ENCODE measurements around the gene PURB. TPM values are rescaled to one million over a fixed set of nuclear protein-coding genes. Genes with fewer than 3 reads are reported as not detected.
A peak's percentile ranks its signal among the peaks of the same experiment; 100 is the strongest.
"Not testable (repeated sequence)": the region's sequence is repeated elsewhere in the genome, so short reads cannot be mapped to it uniquely, and the experiment has no call there.

The PURB gene
- 21.9 to 22.2 TPM (median 22.2 TPM) in 3 replicates for total RNA-seq
- long read RNA-seq, full-length matches to known transcripts = 25 of 25 reads
- long read RNA-seq, partial matches to known transcripts = 0 of 25 reads
- long read RNA-seq, other reads (novel, unspliced or antisense) = 0 of 25 reads

DNA sequence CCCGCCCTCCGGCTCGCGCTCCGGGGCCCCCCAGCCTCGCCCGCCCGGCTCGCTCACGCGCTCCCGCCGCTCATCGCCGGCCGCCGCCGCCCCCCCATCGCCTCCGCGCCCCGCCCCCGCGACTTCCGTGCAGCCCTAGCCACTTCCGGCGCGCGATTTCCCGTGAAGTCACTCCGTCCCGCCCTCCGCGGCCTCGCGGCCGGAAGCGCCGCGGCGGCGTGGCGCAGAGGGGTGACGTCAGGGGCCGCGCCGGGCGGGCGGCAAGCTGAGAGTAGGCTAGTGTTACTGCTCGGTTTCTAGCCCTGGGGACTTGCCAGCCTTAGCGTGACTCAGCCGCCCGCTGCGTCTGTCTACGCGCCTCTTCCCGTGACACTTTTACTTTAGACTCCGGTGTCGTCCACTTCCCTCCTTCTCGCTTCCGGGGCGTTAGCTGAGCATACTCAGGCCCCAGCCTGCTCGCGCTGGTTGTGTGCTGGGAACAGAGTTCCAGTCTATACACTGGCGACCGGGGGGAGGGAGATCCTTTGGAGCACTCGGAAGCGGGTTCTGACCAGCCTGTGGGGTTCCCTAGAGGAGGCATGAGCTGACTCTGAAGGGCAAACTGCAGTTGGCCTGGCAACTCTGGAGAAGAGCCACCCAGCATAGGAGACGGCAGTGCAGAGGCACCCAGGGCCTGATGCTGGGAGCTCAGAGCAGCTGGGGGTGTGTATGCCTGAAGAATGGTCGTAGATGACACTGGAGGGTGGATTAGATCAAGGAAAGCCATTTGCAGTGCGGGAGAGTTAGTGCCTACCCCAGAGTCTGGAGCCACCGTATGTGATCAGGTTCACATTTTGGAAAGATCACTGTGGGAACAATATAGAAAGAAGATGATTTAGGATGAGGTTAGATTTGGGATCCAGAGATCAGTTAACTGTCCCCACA is at the start of gene PURB:
TSS of gene PURB (minus strand) at position 137 of the 924 bp plus-strand sequence. CDS start 182 bp downstream, outside the sequence.
- no peak for DNase-seq (ENCODE audit: low spot score)
- TF ChIP-seq, protein P1, sequence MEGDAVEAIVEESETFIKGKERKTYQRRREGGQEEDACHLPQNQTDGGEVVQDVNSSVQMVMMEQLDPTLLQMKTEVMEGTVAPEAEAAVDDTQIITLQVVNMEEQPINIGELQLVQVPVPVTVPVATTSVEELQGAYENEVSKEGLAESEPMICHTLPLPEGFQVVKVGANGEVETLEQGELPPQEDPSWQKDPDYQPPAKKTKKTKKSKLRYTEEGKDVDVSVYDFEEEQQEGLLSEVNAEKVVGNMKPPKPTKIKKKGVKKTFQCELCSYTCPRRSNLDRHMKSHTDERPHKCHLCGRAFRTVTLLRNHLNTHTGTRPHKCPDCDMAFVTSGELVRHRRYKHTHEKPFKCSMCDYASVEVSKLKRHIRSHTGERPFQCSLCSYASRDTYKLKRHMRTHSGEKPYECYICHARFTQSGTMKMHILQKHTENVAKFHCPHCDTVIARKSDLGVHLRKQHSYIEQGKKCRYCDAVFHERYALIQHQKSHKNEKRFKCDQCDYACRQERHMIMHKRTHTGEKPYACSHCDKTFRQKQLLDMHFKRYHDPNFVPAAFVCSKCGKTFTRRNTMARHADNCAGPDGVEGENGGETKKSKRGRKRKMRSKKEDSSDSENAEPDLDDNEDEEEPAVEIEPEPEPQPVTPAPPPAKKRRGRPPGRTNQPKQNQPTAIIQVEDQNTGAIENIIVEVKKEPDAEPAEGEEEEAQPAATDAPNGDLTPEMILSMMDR (IDR thresholded peaks at IDR 0.05) = peak; percentile 10
- H3K4me3 Mint-ChIP-seq (ENCODE audit: unreplicated experiment) = peak within 1 kb of the TSS; percentile 95
- H3K27ac Mint-ChIP-seq (ENCODE audit: unreplicated experiment) = peak within 1 kb of the TSS; percentile 100
- no peaks in the 10 kb centered on the region for H3K9me3 Mint-ChIP-seq (ENCODE audit: low read depth)
- no peaks in the 10 kb centered on the region for H3K27me3 Mint-ChIP-seq (ENCODE audit: low read depth)
- H3K36me3 Mint-ChIP-seq (ENCODE audit: low read depth) = peaks cover 6% of the 10 kb centered on the region
- peaks cover 44% of the 10 kb centered on the region for H3K4me1 Mint-ChIP-seq (ENCODE audit: low read depth)

DNA sequence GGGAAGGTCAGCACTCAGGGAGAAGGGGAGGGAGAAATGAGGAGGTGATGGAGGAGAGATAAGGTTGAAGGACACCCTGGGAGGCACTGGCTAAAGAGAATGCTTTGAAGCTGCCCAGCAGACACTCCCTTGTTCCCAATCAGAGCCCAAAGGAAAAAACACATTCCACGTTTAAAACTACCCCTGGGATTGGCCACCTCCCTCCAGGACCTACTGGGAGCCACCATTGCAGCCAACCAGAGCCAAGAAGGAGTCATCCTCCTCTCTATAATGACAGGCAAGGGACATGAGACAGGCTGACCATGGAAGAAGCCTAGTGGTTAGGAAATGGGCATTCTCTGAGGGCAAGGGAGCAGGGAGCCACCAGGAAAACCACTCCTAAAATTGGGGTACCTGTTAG is 49.7 kb upstream of the PURB start:
- Mint-ChIP-seq H3K36me3 (ENCODE audit: low read depth) (no peaks in the 10 kb centered on the region), H3K27me3 (ENCODE audit: low read depth) (peaks cover 13% of the 10 kb centered on the region), H3K9me3 (ENCODE audit: low read depth) (peaks cover 2% of the 10 kb centered on the region), H3K4me3 (ENCODE audit: unreplicated experiment) (no peak overlapping the region), H3K4me1 (ENCODE audit: low read depth) (no peaks in the 10 kb centered on the region), H3K27ac (ENCODE audit: unreplicated experiment) (peak overlapping the region; percentile 59)
- TF ChIP-seq, protein P1 (IDR thresholded peaks at IDR 0.05) = no peak
- no peak for DNase-seq (ENCODE audit: low spot score)

- H3K36me3 Mint-ChIP-seq (ENCODE audit: low read depth); H3K9me3 Mint-ChIP-seq (ENCODE audit: low read depth); H3K27ac Mint-ChIP-seq (ENCODE audit: unreplicated experiment); DNase-seq (ENCODE audit: low spot score); H3K4me1 Mint-ChIP-seq (ENCODE audit: low read depth); H3K4me3 Mint-ChIP-seq (ENCODE audit: unreplicated experiment): not testable (repeated sequence)
- peaks cover 13% of the 10 kb centered on the region for H3K27me3 Mint-ChIP-seq (ENCODE audit: low read depth)
These were observed 49.2 kb upstream of the PURB start for GRCh38 chr7:44934510-44934909.

- no peak for DNase-seq (ENCODE audit: low spot score)
- Mint-ChIP-seq H3K4me1 (ENCODE audit: low read depth) (no peaks in the 10 kb centered on the region), H3K27ac (ENCODE audit: unreplicated experiment) (no peak overlapping the region), H3K4me3 (ENCODE audit: unreplicated experiment) (no peak overlapping the region), H3K27me3 (ENCODE audit: low read depth) (peaks cover 2% of the 10 kb centered on the region), H3K9me3 (ENCODE audit: low read depth) (peaks cover 9% of the 10 kb centered on the region), H3K36me3 (ENCODE audit: low read depth) (peaks cover 2% of the 10 kb centered on the region)
- TF ChIP-seq, protein P1 (IDR thresholded peaks at IDR 0.05) = no peak
These were observed 45.6 kb upstream of the PURB start for GRCh38 chr7:44930921-44931320.

DNA sequence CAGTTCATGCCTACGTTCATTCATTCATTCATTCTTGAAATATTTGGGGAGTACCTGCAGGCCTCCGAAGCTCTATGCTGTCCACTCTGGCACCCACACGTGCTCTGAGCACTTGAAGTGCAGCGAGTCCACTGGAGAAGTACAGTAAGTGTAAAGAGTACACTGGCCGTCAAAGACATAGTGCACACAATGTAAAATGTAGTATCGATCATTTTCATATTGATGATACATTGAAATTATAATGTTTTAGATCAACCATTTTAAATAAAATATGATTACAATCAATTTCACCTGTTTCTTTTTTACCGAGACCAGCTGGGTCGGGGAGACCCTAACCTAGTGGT is 37.0 kb upstream of the PURB start:
- Mint-ChIP-seq H3K36me3 (ENCODE audit: low read depth) (peaks cover 4% of the 10 kb centered on the region), H3K9me3 (ENCODE audit: low read depth) (no peaks in the 10 kb centered on the region), H3K4me1 (ENCODE audit: low read depth) (no peaks in the 10 kb centered on the region), H3K27me3 (ENCODE audit: low read depth) (no peaks in the 10 kb centered on the region), H3K4me3 (ENCODE audit: unreplicated experiment) (no peak overlapping the region), H3K27ac (ENCODE audit: unreplicated experiment) (no peak overlapping the region)
- TF ChIP-seq, protein P1 (IDR thresholded peaks at IDR 0.05) = peak; percentile 4
- no peak for DNase-seq (ENCODE audit: low spot score)
